ENCODE measurements around the gene CHN2.

The CHN2 gene

GRCh38 chr7:29499932-29500331 is 305.4 kb downstream of the CHN2 start:
- no peak for TF ChIP-seq CTCF (conservative IDR thresholded peaks at IDR 0.05)
- no peak overlapping the region for H3K27ac ChIP-seq

- TF ChIP-seq CTCF (conservative IDR thresholded peaks at IDR 0.05), result no peak
- no peak overlapping the region for H3K27ac ChIP-seq
Measured at GRCh38 chr7:29500719-29501118, 306.1 kb downstream of the CHN2 start.

- no peak overlapping the region for H3K27ac ChIP-seq
- TF ChIP-seq CTCF (conservative IDR thresholded peaks at IDR 0.05), result no peak
Measured at GRCh38 chr7:29502133-29502532, 307.6 kb downstream of the CHN2 start.

GRCh38 chr7:29505931-29506330 is 311.4 kb downstream of the CHN2 start:
- TF ChIP-seq CTCF (conservative IDR thresholded peaks at IDR 0.05), result no peak
- no peak overlapping the region for H3K27ac ChIP-seq

GRCh38 chr7:29508608-29509007 is 314.0 kb downstream of the CHN2 start:
- no peak overlapping the region for H3K27ac ChIP-seq
- TF ChIP-seq CTCF (conservative IDR thresholded peaks at IDR 0.05), result no peak

- TF ChIP-seq CTCF (conservative IDR thresholded peaks at IDR 0.05), result no peak
- no peak overlapping the region for H3K27ac ChIP-seq
Measured at GRCh38 chr7:29510028-29510427, 315.5 kb downstream of the CHN2 start.

- no peak for TF ChIP-seq CTCF (conservative IDR thresholded peaks at IDR 0.05)
- no peak overlapping the region for H3K27ac ChIP-seq
Measured at GRCh38 chr7:29511337-29511736, 316.8 kb downstream of the CHN2 start.

GRCh38 chr7:29511851-29512250 is 317.3 kb downstream of the CHN2 start:
- TF ChIP-seq CTCF (conservative IDR thresholded peaks at IDR 0.05), result no peak
- no peak overlapping the region for H3K27ac ChIP-seq

All from VCaP (cell line).